Gastrocnemius medialis (tissue), 4 donors: ENCODE results near the gene SLAMF7. TPM values are rescaled to one million over a fixed set of nuclear protein-coding genes. Genes with fewer than 3 reads are reported as not detected.

Experiments
- ATAC-seq, 2 donors: fragments of 150-250 bp; one replicate each; pipeline ENCODE4 v1.9.1; 2016
- DNase-seq, 2 donors: peaks; one replicate each; pipeline ENCODE4 v3.0.0-alpha.2; 2019
- H3K27ac ChIP-seq, 4 donors: fragments of 200-600 bp; sonication (generic); 1 replicate in 1 of 4; 2 replicates in 3 of 4; pipeline ENCODE4 v1.5.1; 2016 to 2018; ENCODE audit warnings: mild to moderate bottlenecking in 2 of 4, moderate library complexity in 1 of 4
- H3K27me3 ChIP-seq, 3 donors: fragments of 200-600 bp; sonication (generic) in 2 of 3; 1 replicate in 1 of 3; 2 replicates in 2 of 3; pipeline versions ENCODE4 v1.5.1 to v1.6.0; 2016 to 2019; ENCODE audit warnings: mild to moderate bottlenecking in 1 of 3, moderate library complexity in 1 of 3
- H3K36me3 ChIP-seq, 2 donors: fragments of 200-600 bp; sonication (generic) in 1 of 2; one replicate each; pipeline ENCODE4 v1.5.1; 2017 to 2018
- H3K4me1 ChIP-seq, 2 donors: fragments of 200-600 bp; sonication (generic) in 1 of 2; one replicate each; pipeline ENCODE4 v1.5.1; 2016 to 2017; ENCODE audit warnings: mild to moderate bottlenecking in 2 of 2
- H3K4me3 ChIP-seq, 4 donors: fragments of 200-600 bp; sonication (generic) in 3 of 4; 1 replicate in 1 of 4; 2 replicates in 3 of 4; pipeline ENCODE4 v1.5.1; 2016 to 2019; ENCODE audit warnings: mild to moderate bottlenecking in 2 of 4
- H3K9me3 ChIP-seq, 3 donors: fragments of 200-600 bp; sonication (generic) in 2 of 3; 1 replicate in 1 of 3; 2 replicates in 2 of 3; pipeline ENCODE4 v1.5.1; 2016 to 2019
- POLR2A ChIP-seq, 2 donors: fragments of 450-650 bp; IDR thresholded peaks; one replicate each; pipeline ENCODE4 v1.6.1; 2017; ENCODE audit warnings: antibody characterized with exemption in 2 of 2, mild to moderate bottlenecking in 2 of 2, moderate library complexity in 2 of 2
- in situ Hi-C, 4 donors: fragments of 200-750 bp; cut with MboI; loops; one replicate each; pipeline versions ENCODE4 v1.15.0 to v1.8.0; 2017; ENCODE audit warnings: low sequenced_read_pairs in 4 of 4
- intact Hi-C: fragments of 100-400 bp; cut with DNase I; formaldehyde crosslinking; loops from one replicate; pipeline ENCODE4 v1.15.1; 2023; ENCODE audit warnings: low total_unique reads
- total RNA-seq, 4 donors: library from RNA; depleted of rRNA; stranded (reverse); fragments of >200 nt; gene quantifications; one replicate each; pipeline versions ENCODE4 v1.1.0 to v1.2.3, GENCODE V29; 2016
- TF ChIP-seq, protein P1 (sequence below), 5 experiments: fragments of 450-650 bp in 3 of 5; fragments of 200-600 bp in 2 of 5; sonication (generic) in 2 of 5; IDR thresholded peaks in 4 of 5; conservative IDR thresholded peaks in 1 of 5; 1 replicate in 4 of 5; 2 replicates in 1 of 5; pipeline ENCODE4 v1.5.1; 2016 to 2019; ENCODE audit warnings: antibody characterized with exemption in 5 of 5, mild to moderate bottlenecking in 3 of 5, moderate library complexity in 3 of 5

Gene SLAMF7
- total RNA-seq, 4 donors from 2014 or later = 0.81 TPM; not detected in 3

DNA sequence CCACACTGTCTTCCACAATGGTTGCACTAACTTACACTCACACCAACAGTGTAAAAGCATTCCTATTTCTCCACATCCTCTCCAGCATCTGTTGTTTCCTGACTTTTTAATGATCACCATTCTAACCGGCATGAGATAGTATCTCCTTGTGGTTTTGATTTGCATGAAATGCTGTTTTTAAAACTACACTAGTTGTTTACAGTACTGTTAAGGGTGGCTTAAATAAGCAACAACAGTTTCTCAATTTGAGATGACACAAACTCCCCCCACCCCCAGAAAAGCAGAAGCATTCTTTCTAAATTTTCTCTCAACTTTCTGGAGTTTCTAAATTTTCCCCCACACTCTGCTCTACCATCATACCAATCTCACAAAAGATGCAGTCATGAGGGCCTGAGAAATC, 7.1 kb upstream of the SLAMF7 start:
- Histone ChIP-seq H3K4me3 (no peak overlapping the region), H3K9me3 (no peaks in the 10 kb centered on the region), H3K27ac (no peak overlapping the region), H3K36me3 (no peaks in the 10 kb centered on the region), H3K27me3 (no peaks in the 10 kb centered on the region), H3K4me1 (no peaks in the 10 kb centered on the region)
- intact Hi-C loops = no loop called here
- ATAC-seq (no peak), DNase-seq (no peak)
- no peak for TF ChIP-seq POLR2A (IDR thresholded peaks at IDR 0.05)
- TF ChIP-seq, protein P1, sequence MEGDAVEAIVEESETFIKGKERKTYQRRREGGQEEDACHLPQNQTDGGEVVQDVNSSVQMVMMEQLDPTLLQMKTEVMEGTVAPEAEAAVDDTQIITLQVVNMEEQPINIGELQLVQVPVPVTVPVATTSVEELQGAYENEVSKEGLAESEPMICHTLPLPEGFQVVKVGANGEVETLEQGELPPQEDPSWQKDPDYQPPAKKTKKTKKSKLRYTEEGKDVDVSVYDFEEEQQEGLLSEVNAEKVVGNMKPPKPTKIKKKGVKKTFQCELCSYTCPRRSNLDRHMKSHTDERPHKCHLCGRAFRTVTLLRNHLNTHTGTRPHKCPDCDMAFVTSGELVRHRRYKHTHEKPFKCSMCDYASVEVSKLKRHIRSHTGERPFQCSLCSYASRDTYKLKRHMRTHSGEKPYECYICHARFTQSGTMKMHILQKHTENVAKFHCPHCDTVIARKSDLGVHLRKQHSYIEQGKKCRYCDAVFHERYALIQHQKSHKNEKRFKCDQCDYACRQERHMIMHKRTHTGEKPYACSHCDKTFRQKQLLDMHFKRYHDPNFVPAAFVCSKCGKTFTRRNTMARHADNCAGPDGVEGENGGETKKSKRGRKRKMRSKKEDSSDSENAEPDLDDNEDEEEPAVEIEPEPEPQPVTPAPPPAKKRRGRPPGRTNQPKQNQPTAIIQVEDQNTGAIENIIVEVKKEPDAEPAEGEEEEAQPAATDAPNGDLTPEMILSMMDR (IDR thresholded peaks at IDR 0.05 in 4 of 5, conservative IDR thresholded peaks at IDR 0.05 in 1 of 5) = no peak
- in situ Hi-C loops = no loop called here

- in situ Hi-C loops = no loop called here
- H3K9me3 ChIP-seq = no peaks in the 10 kb centered on the region
- no peaks in the 10 kb centered on the region for H3K27me3 ChIP-seq
- H3K4me3 ChIP-seq = no peak overlapping the region
- intact Hi-C loops = no loop called here
- no peak overlapping the region for H3K27ac ChIP-seq
- no peaks in the 10 kb centered on the region for H3K4me1 ChIP-seq
- TF ChIP-seq, protein P1 (IDR thresholded peaks at IDR 0.05 in 4 of 5, conservative IDR thresholded peaks at IDR 0.05 in 1 of 5) = no peak
- no peak for TF ChIP-seq POLR2A (IDR thresholded peaks at IDR 0.05)
- ATAC-seq = no peak
- DNase-seq = no peak
- no peaks in the 10 kb centered on the region for H3K36me3 ChIP-seq
Observed at GRCh38 chr1:160733898-160734297, 5.1 kb upstream of the SLAMF7 start.

DNA sequence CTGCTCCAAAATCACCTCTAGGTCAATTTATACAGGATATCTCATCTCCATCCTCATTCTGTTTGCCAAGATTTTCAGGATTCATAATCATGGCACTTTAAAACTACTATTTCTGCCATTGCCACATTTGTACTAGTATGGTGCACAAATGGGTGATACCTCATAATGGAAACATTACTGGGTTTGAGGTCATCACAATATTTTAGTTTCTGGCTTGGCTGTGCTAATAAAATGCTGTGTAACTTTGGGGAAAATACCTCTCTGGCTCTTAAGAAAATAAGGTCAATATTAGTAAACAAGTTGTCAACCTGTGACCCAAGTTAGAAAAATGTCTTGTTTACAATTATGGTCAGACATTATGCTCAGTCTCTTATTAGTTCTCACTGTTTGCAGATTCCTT, 4.7 kb upstream of the SLAMF7 start:
- H3K27ac ChIP-seq = no peak overlapping the region
- TF ChIP-seq POLR2A (IDR thresholded peaks at IDR 0.05) = no peak
- TF ChIP-seq, protein P1 (IDR thresholded peaks at IDR 0.05 in 4 of 5, conservative IDR thresholded peaks at IDR 0.05 in 1 of 5) = no peak
- in situ Hi-C loops (no loop called here), intact Hi-C loops (no loop called here)
- ATAC-seq = no peak
- H3K9me3 ChIP-seq = no peaks in the 10 kb centered on the region
- H3K4me1 ChIP-seq = no peaks in the 10 kb centered on the region
- DNase-seq = no peak
- no peaks in the 10 kb centered on the region for H3K36me3 ChIP-seq
- no peaks in the 10 kb centered on the region for H3K27me3 ChIP-seq
- H3K4me3 ChIP-seq = no peak overlapping the region

DNA sequence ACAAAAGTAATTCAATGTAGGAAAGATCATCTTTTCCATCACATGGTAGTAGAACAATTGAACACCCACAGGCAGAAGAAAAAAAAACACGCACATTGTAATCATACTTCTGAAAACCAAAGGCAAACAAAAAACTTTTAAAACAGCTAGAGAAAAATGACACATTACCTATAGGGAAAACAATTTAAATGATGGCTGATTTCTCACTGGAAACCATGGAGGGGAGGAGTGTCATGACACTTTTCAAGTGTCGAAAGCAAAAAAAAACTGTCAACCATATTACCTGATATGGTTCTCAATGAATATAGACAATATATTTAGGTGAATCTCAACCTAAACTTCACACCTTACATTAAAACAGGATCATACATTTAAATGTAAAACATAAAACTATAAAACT, 776 bp upstream of the SLAMF7 start:
- no peaks in the 10 kb centered on the region for H3K4me1 ChIP-seq
- TF ChIP-seq, protein P1 (IDR thresholded peaks at IDR 0.05 in 4 of 5, conservative IDR thresholded peaks at IDR 0.05 in 1 of 5) = no peak
- no peak for TF ChIP-seq POLR2A (IDR thresholded peaks at IDR 0.05)
- intact Hi-C loops (no loop called here), in situ Hi-C loops (no loop called here)
- H3K27ac ChIP-seq = no peak overlapping the region
- H3K9me3 ChIP-seq = no peaks in the 10 kb centered on the region
- no peaks in the 10 kb centered on the region for H3K36me3 ChIP-seq
- DNase-seq (no peak), ATAC-seq (no peak)
- H3K4me3 ChIP-seq = no peak overlapping the region
- H3K27me3 ChIP-seq = no peaks in the 10 kb centered on the region

DNA sequence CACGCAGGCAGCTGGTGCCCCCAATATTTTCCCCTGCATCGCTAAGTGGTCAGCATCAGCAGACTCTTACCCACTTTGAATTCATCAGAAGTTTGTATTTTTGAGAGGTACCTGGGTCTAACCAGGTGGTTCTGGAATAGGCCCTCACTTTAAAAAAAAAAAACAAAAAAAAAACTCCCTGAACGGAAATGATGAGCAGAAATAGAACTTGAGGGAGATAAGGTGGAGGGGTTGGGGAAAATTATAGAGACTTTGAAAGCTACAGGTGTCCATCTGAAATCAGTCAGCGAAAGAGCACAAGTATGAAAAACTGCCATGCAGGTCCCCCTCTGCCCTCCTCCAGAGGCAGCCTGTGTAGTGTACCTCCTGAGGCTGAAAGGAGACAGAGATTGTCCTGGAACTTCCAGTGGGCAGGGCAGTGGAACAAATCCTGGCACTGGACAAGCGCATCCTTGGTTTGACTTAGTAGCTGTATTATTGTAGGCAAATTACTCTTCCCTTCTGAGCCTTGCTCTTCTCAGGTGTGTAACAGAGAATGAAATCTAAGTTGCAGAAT, 1.2 kb downstream of the SLAMF7 start:
- Histone ChIP-seq H3K27me3 (no peaks in the 10 kb centered on the region), H3K27ac (no peak overlapping the region), H3K36me3 (no peaks in the 10 kb centered on the region), H3K4me1 (no peaks in the 10 kb centered on the region), H3K9me3 (no peaks in the 10 kb centered on the region), H3K4me3 (no peak overlapping the region)
- in situ Hi-C loops = no loop called here
- no peak for DNase-seq
- no peak for ATAC-seq
- TF ChIP-seq, protein P1 (IDR thresholded peaks at IDR 0.05 in 4 of 5, conservative IDR thresholded peaks at IDR 0.05 in 1 of 5) = no peak
- intact Hi-C loops = no loop called here
